Upper lobe of right lung (tissue), 1 donor: ENCODE data around the gene PARD3B. TPM values are rescaled to one million over a fixed set of nuclear protein-coding genes. Genes with fewer than 3 reads are reported as not detected.

Experiments
- ATAC-seq: fragments of 200-7000 bp; cut with Tn5 transposase; one replicate; pipeline ENCODE4 v1.9.1; 2020; ENCODE audit warnings: mild to moderate bottlenecking, moderate library complexity
- DNase-seq: peaks from one replicate; pipeline ENCODE4 v3.0.0-alpha.2; 2020
- H3K27ac ChIP-seq: fragments of 200-600 bp; one replicate; pipeline ENCODE4 v1.8.0; 2022
- H3K27me3 ChIP-seq: fragments of 200-600 bp; one replicate; pipeline ENCODE4 v1.8.0; 2022; ENCODE audit warnings: mild to moderate bottlenecking
- H3K36me3 ChIP-seq: fragments of 200-600 bp; one replicate; pipeline ENCODE4 v1.8.0; 2022
- H3K4me1 ChIP-seq: fragments of 200-600 bp; one replicate; pipeline ENCODE4 v1.8.0; 2022
- H3K4me3 ChIP-seq: fragments of 200-600 bp; one replicate; pipeline ENCODE4 v1.8.0; 2022; ENCODE audit warnings: mild to moderate bottlenecking
- H3K9me3 ChIP-seq: fragments of 200-600 bp; one replicate; pipeline ENCODE4 v1.8.0; 2022
- CTCF ChIP-seq: fragments of 200-600 bp; IDR thresholded peaks from one replicate; pipeline ENCODE4 v1.8.0; 2022; ENCODE audit warnings: antibody characterized with exemption
- intact Hi-C: fragments of 100-400 bp; cut with DNase I; formaldehyde crosslinking; loops from one replicate; pipeline ENCODE4 v1.11.0; 2022
- total RNA-seq: library from RNA; stranded (reverse); fragmentation: NEBNext Ultra II Directional; extraction: Animal tissue kit (Norgen Biotek cat#: 25700); gene quantifications from one replicate; pipeline ENCODE4 v1.2.1, GENCODE V29; 2021
- donor health status: DM: no; HTN: yes; CAD: no; lungs with severe emphysema.

Gene PARD3B
- total RNA-seq, 1 donor from 2014 or later = 32.5 TPM

- Histone ChIP-seq H3K27me3 (no peaks in the 10 kb centered on the region), H3K4me1 (peaks cover 7% of the 10 kb centered on the region), H3K4me3 (no peak overlapping the region), H3K27ac (no peak overlapping the region), H3K9me3 (no peaks in the 10 kb centered on the region), H3K36me3 (no peaks in the 10 kb centered on the region)
- no peak for ATAC-seq
- no peak for DNase-seq
- intact Hi-C loops = no loop called here
- no peak for TF ChIP-seq CTCF
Observed at GRCh38 chr2:205643391-205643885, 1098.2 kb downstream of the PARD3B start.

- TF ChIP-seq CTCF = no peak
- DNase-seq (no peak), ATAC-seq (no peak)
- no peak overlapping the region for H3K4me3 ChIP-seq
- H3K36me3 ChIP-seq = no peaks in the 10 kb centered on the region
- no peaks in the 10 kb centered on the region for H3K27me3 ChIP-seq
- intact Hi-C loops = no loop called here
- peaks cover 7% of the 10 kb centered on the region for H3K4me1 ChIP-seq
- H3K9me3 ChIP-seq = no peaks in the 10 kb centered on the region
- no peak overlapping the region for H3K27ac ChIP-seq
Observed at GRCh38 chr2:205644018-205644417, 1098.7 kb downstream of the PARD3B start.

GRCh38 chr2:205646680-205647079, 1101.4 kb downstream of the PARD3B start:
- H3K4me1 ChIP-seq = peaks cover 7% of the 10 kb centered on the region
- no peaks in the 10 kb centered on the region for H3K27me3 ChIP-seq
- peak; percentile 41 for ATAC-seq
- intact Hi-C loops = no loop called here
- no peak for DNase-seq
- H3K27ac ChIP-seq = no peak overlapping the region
- no peak for TF ChIP-seq CTCF
- no peaks in the 10 kb centered on the region for H3K36me3 ChIP-seq
- no peaks in the 10 kb centered on the region for H3K9me3 ChIP-seq
- H3K4me3 ChIP-seq = no peak overlapping the region

GRCh38 chr2:205650450-205650849, 1105.2 kb downstream of the PARD3B start:
- no peak overlapping the region for H3K27ac ChIP-seq
- peak; percentile 47 for ATAC-seq

GRCh38 chr2:205650931-205651330, 1105.7 kb downstream of the PARD3B start:
- no peak for TF ChIP-seq CTCF
- Histone ChIP-seq H3K27me3 (no peaks in the 10 kb centered on the region), H3K9me3 (no peaks in the 10 kb centered on the region), H3K4me3 (no peak overlapping the region), H3K27ac (no peak overlapping the region), H3K4me1 (no peaks in the 10 kb centered on the region), H3K36me3 (no peaks in the 10 kb centered on the region)
- DNase-seq (no peak), ATAC-seq (no peak)
- intact Hi-C loops = no loop called here

More at GRCh38 chr2:205650450-205650849, 1105.2 kb downstream of the PARD3B start:
- H3K4me1 ChIP-seq = no peaks in the 10 kb centered on the region
- intact Hi-C loops = no loop called here
- H3K27me3 ChIP-seq = no peaks in the 10 kb centered on the region
- no peak for TF ChIP-seq CTCF
- H3K4me3 ChIP-seq = no peak overlapping the region
- DNase-seq = no peak
- no peaks in the 10 kb centered on the region for H3K9me3 ChIP-seq
- no peaks in the 10 kb centered on the region for H3K36me3 ChIP-seq

- H3K4me3 ChIP-seq = no peak overlapping the region
- intact Hi-C loops = no loop called here
- DNase-seq = no peak
- no peak for TF ChIP-seq CTCF
- H3K9me3 ChIP-seq = no peaks in the 10 kb centered on the region
- no peaks in the 10 kb centered on the region for H3K27me3 ChIP-seq
- no peaks in the 10 kb centered on the region for H3K36me3 ChIP-seq
- H3K27ac ChIP-seq = no peak overlapping the region
- no peak for ATAC-seq
- peaks cover 3% of the 10 kb centered on the region for H3K4me1 ChIP-seq
Observed at GRCh38 chr2:205651719-205652118, 1106.4 kb downstream of the PARD3B start.
